ENCODE measurements around the gene AKR1B15. TPM values are rescaled to one million over a fixed set of nuclear protein-coding genes. Genes with fewer than 3 reads are reported as not detected.
"Not testable (repeated sequence)": the region's sequence is repeated elsewhere in the genome, so short reads cannot be mapped to it uniquely, and the experiment has no call there.

The AKR1B15 gene
- polyA plus RNA-seq, 2 donors, result 0.24 to 0.86 TPM

GRCh38 chr7:134528749-134529148, 20.2 kb upstream of the AKR1B15 start:
- Histone ChIP-seq H3K36me3 (ENCODE audit: control insufficient read depth in 2 of 2, insufficient read depth in 2 of 2, low read length in 1 of 2) (no peaks in the 10 kb centered on the region), H3K9me3 (ENCODE audit: control insufficient read depth in 2 of 2, insufficient read depth in 1 of 2, low read depth in 1 of 2, low read length in 1 of 2) (no peaks in the 10 kb centered on the region), H3K27me3 (ENCODE audit: control insufficient read depth in 1 of 2, insufficient read depth in 2 of 2, low read length in 2 of 2) (no peaks in the 10 kb centered on the region), H3K4me1 (ENCODE audit: control insufficient read depth in 2 of 2, insufficient read depth in 2 of 2, low read length in 1 of 2) (peaks cover 0 to 14% of the 10 kb centered on the region in 2 donors), H3K27ac (ENCODE audit: low read depth in 2 of 2, low read length in 1 of 2) (no peak overlapping the region), H3K4me3 (ENCODE audit: low read depth in 1 of 2, low read length in 2 of 2) (peak overlapping the region; percentile 34 to 50)
- 64 to 65% methylated on average over 5 of the region's 5 CpGs for WGBS, 2 donors

- no peaks in the 10 kb centered on the region for H3K27me3 ChIP-seq (ENCODE audit: control insufficient read depth in 1 of 2, insufficient read depth in 2 of 2, low read length in 2 of 2)
- WGBS, 2 donors, result 87 to 91% methylated on average over 5 of the region's 5 CpGs
- no peaks in the 10 kb centered on the region for H3K9me3 ChIP-seq (ENCODE audit: control insufficient read depth in 2 of 2, insufficient read depth in 1 of 2, low read depth in 1 of 2, low read length in 1 of 2)
- H3K4me3 ChIP-seq (ENCODE audit: low read depth in 1 of 2, low read length in 2 of 2), result no peak overlapping the region
- H3K36me3 ChIP-seq (ENCODE audit: control insufficient read depth in 2 of 2, insufficient read depth in 2 of 2, low read length in 1 of 2), result no peaks in the 10 kb centered on the region
- H3K4me1 ChIP-seq (ENCODE audit: control insufficient read depth in 2 of 2, insufficient read depth in 2 of 2, low read length in 1 of 2), result peaks cover 0 to 14% of the 10 kb centered on the region in 2 donors
- H3K27ac ChIP-seq (ENCODE audit: low read depth in 2 of 2, low read length in 1 of 2), result no peak overlapping the region
Observed at GRCh38 chr7:134530460-134530859, 18.4 kb upstream of the AKR1B15 start.

DNA sequence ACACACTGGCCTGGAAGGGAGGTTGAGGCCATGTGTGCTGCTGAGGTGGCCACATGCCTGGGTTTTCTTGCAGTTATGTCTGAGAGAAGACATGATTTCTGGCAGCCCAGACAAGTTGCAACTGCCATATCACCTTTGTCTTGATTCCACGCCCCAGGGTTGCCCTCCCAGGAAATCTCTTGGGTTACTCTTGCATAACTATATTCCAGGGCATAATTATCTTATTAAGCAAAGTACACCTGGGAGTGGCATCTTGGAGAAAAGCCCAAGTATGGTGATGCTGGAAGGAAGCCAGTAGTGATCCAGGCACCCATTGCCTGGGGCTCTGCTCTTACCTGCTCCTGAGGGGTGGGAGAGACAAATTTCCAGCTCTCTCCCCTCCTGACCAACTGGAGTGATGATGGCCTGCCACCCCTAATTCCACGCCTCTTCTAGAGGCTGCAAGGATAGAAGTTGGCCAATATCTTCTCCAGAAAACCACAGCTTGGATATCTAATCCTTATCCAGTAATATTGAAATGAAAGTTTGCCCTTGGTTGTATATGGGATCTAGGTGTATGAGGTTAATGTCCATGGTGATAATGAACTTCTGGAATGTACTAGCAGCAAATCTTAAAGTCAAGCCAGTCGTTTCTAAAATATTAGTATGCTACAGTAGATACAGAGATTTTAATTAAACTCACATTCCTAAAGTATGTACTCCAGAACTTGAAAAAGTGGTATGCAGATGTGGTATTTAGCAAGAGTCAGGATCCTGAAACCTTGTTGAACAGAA, 16.5 kb upstream of the AKR1B15 start:
- Histone ChIP-seq H3K27ac (ENCODE audit: low read depth in 2 of 2, low read length in 1 of 2) (peak overlapping the region; percentile 64 to 65), H3K27me3 (ENCODE audit: control insufficient read depth in 1 of 2, insufficient read depth in 2 of 2, low read length in 2 of 2) (no peaks in the 10 kb centered on the region), H3K9me3 (ENCODE audit: control insufficient read depth in 2 of 2, insufficient read depth in 1 of 2, low read depth in 1 of 2, low read length in 1 of 2) (no peaks in the 10 kb centered on the region), H3K4me3 (ENCODE audit: low read depth in 1 of 2, low read length in 2 of 2) (no peak overlapping the region), H3K36me3 (ENCODE audit: control insufficient read depth in 2 of 2, insufficient read depth in 2 of 2, low read length in 1 of 2) (no peaks in the 10 kb centered on the region), H3K4me1 (ENCODE audit: control insufficient read depth in 2 of 2, insufficient read depth in 2 of 2, low read length in 1 of 2) (peaks cover 0 to 14% of the 10 kb centered on the region in 2 donors)
- WGBS, 2 donors, result 43 to 46% methylated on average over 3 of the region's 3 CpGs

DNA sequence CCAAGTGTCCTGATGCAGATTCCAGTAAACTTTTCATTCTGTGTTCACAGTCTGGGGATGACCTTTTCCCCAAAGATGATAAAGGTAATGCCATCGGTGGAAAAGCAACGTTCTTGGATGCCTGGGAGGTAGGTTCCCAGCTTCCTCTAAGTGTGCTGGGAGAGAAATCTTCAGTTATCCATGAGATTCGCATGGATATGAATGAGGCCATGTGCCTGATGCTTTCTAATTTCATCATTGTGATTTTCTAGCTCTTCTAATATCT, 16.0 kb upstream of the AKR1B15 start:
- Histone ChIP-seq H3K4me1 (ENCODE audit: control insufficient read depth in 2 of 2, insufficient read depth in 2 of 2, low read length in 1 of 2) (peaks cover 0 to 12% of the 10 kb centered on the region in 2 donors), H3K4me3 (ENCODE audit: low read depth in 1 of 2, low read length in 2 of 2) (no peak overlapping the region), H3K27me3 (ENCODE audit: control insufficient read depth in 1 of 2, insufficient read depth in 2 of 2, low read length in 2 of 2) (no peaks in the 10 kb centered on the region), H3K36me3 (ENCODE audit: control insufficient read depth in 2 of 2, insufficient read depth in 2 of 2, low read length in 1 of 2) (no peaks in the 10 kb centered on the region), H3K27ac (ENCODE audit: low read depth in 2 of 2, low read length in 1 of 2) (peak overlapping the region in 1 of 2 donors; percentile 15), H3K9me3 (ENCODE audit: control insufficient read depth in 2 of 2, insufficient read depth in 1 of 2, low read depth in 1 of 2, low read length in 1 of 2) (no peaks in the 10 kb centered on the region)
- 69 to 76% methylated on average over 3 of the region's 3 CpGs for WGBS, 2 donors

DNA sequence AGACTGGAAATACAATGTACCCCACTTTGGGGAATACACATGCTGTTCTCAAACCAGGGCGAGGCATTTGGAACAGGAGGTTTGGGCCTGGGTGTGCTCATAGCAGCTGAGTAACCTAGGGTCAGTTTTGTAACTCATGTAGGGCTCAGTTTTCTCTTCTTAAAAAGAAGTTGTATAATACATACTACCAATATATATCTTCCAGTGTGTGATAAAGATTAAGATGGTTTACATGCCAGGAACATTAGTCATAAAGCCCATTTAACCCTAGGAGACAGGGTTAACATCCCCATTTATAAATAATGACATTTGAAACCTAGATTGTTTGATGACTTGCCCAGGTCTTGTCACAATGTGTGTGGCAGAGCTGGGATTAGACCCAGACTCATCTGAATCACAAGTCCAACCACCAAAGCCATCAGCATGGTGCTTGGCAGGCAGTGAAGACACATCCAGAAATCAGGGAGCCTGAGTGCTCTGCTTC, 15.6 kb upstream of the AKR1B15 start:
- no peaks in the 10 kb centered on the region for H3K27me3 ChIP-seq (ENCODE audit: control insufficient read depth in 1 of 2, insufficient read depth in 2 of 2, low read length in 2 of 2)
- H3K4me3 ChIP-seq (ENCODE audit: low read depth in 1 of 2, low read length in 2 of 2), result no peak overlapping the region
- H3K9me3 ChIP-seq (ENCODE audit: control insufficient read depth in 2 of 2, insufficient read depth in 1 of 2, low read depth in 1 of 2, low read length in 1 of 2), result no peaks in the 10 kb centered on the region
- H3K36me3 ChIP-seq (ENCODE audit: control insufficient read depth in 2 of 2, insufficient read depth in 2 of 2, low read length in 1 of 2), result no peaks in the 10 kb centered on the region
- 68 to 69% methylated on average over 1 of the region's 1 CpG for WGBS, 2 donors
- H3K4me1 ChIP-seq (ENCODE audit: control insufficient read depth in 2 of 2, insufficient read depth in 2 of 2, low read length in 1 of 2), result peaks cover 0 to 12% of the 10 kb centered on the region in 2 donors
- H3K27ac ChIP-seq (ENCODE audit: low read depth in 2 of 2, low read length in 1 of 2), result no peak overlapping the region

- no peak overlapping the region for H3K27ac ChIP-seq (ENCODE audit: low read depth in 2 of 2, low read length in 1 of 2)
Observed at GRCh38 chr7:134534633-134535032, 14.3 kb upstream of the AKR1B15 start.

GRCh38 chr7:134535272-134535918, 13.5 kb upstream of the AKR1B15 start:
- peaks cover 0 to 8% of the 10 kb centered on the region in 2 donors for H3K4me1 ChIP-seq (ENCODE audit: control insufficient read depth in 2 of 2, insufficient read depth in 2 of 2, low read length in 1 of 2)
- no peaks in the 10 kb centered on the region for H3K27me3 ChIP-seq (ENCODE audit: control insufficient read depth in 1 of 2, insufficient read depth in 2 of 2, low read length in 2 of 2)
- no peak overlapping the region for H3K4me3 ChIP-seq (ENCODE audit: low read depth in 1 of 2, low read length in 2 of 2)
- no peaks in the 10 kb centered on the region for H3K9me3 ChIP-seq (ENCODE audit: control insufficient read depth in 2 of 2, insufficient read depth in 1 of 2, low read depth in 1 of 2, low read length in 1 of 2)
- H3K27ac ChIP-seq (ENCODE audit: low read depth in 2 of 2, low read length in 1 of 2), result no peak overlapping the region
- WGBS, 2 donors, result 60 to 63% methylated on average over 3 of the region's 3 CpGs
- H3K36me3 ChIP-seq (ENCODE audit: control insufficient read depth in 2 of 2, insufficient read depth in 2 of 2, low read length in 1 of 2), result no peaks in the 10 kb centered on the region

More at GRCh38 chr7:134534633-134535032, 14.3 kb upstream of the AKR1B15 start:
- 83 to 84% methylated on average over 3 of the region's 3 CpGs for WGBS, 2 donors
- no peak overlapping the region for H3K4me3 ChIP-seq (ENCODE audit: low read depth in 1 of 2, low read length in 2 of 2)
- H3K4me1 ChIP-seq (ENCODE audit: control insufficient read depth in 2 of 2, insufficient read depth in 2 of 2, low read length in 1 of 2), result peaks cover 0 to 9% of the 10 kb centered on the region in 2 donors
- no peaks in the 10 kb centered on the region for H3K36me3 ChIP-seq (ENCODE audit: control insufficient read depth in 2 of 2, insufficient read depth in 2 of 2, low read length in 1 of 2)
- no peaks in the 10 kb centered on the region for H3K27me3 ChIP-seq (ENCODE audit: control insufficient read depth in 1 of 2, insufficient read depth in 2 of 2, low read length in 2 of 2)
- no peaks in the 10 kb centered on the region for H3K9me3 ChIP-seq (ENCODE audit: control insufficient read depth in 2 of 2, insufficient read depth in 1 of 2, low read depth in 1 of 2, low read length in 1 of 2)

DNA sequence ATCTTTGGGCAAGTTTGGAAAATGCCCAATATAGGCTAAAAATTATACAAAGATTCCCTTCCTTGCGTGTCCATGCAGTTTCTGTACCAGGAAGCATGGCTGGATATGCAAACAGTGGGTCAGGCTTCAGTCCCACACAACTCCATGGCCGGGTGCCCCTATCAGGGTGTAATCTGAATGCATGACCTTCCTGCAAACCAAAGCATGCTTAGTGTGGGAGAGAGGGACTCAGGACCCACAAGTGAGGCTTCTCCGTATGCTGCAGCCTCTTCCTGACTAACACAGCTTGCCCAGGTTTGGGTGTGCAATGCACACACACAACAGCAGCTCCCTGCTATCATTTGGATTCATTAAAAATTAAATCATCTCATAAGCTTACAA, 13.0 kb upstream of the AKR1B15 start:
- Histone ChIP-seq H3K9me3 (ENCODE audit: control insufficient read depth in 2 of 2, insufficient read depth in 1 of 2, low read depth in 1 of 2, low read length in 1 of 2) (no peaks in the 10 kb centered on the region), H3K4me1 (ENCODE audit: control insufficient read depth in 2 of 2, insufficient read depth in 2 of 2, low read length in 1 of 2) (peaks cover 0 to 3% of the 10 kb centered on the region in 2 donors), H3K27me3 (ENCODE audit: control insufficient read depth in 1 of 2, insufficient read depth in 2 of 2, low read length in 2 of 2) (no peaks in the 10 kb centered on the region), H3K36me3 (ENCODE audit: control insufficient read depth in 2 of 2, insufficient read depth in 2 of 2, low read length in 1 of 2) (no peaks in the 10 kb centered on the region), H3K4me3 (ENCODE audit: low read depth in 1 of 2, low read length in 2 of 2) (no peak overlapping the region), H3K27ac (ENCODE audit: low read depth in 2 of 2, low read length in 1 of 2) (no peak overlapping the region)
- 68 to 75% methylated on average over 3 of the region's 3 CpGs for WGBS, 2 donors

DNA sequence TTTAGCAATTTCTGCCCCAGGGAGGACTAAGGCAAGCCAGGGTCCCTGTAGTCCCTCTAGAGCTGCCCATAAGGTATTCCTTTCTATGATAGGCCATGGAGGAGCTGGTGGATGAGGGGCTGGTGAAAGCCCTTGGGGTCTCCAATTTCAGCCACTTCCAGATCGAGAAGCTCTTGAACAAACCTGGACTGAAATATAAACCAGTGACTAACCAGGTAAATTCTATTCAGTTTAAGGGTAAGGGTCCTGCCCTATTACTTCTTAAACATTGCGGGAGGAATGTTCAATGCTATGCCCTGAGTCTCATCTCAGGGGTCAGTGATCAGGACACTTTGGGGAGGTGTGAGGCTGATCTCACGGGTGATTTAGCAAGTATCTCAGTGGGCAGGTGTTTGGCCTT, 12.4 kb upstream of the AKR1B15 start:
- WGBS, 2 donors, result 86% methylated on average over 3 of the region's 3 CpGs
- not testable (repeated sequence) for H3K4me3 ChIP-seq (ENCODE audit: low read depth in 1 of 2, low read length in 2 of 2); H3K36me3 ChIP-seq (ENCODE audit: control insufficient read depth in 2 of 2, insufficient read depth in 2 of 2, low read length in 1 of 2); H3K9me3 ChIP-seq (ENCODE audit: control insufficient read depth in 2 of 2, insufficient read depth in 1 of 2, low read depth in 1 of 2, low read length in 1 of 2); H3K27ac ChIP-seq (ENCODE audit: low read depth in 2 of 2, low read length in 1 of 2); H3K27me3 ChIP-seq (ENCODE audit: control insufficient read depth in 1 of 2, insufficient read depth in 2 of 2, low read length in 2 of 2); H3K4me1 ChIP-seq (ENCODE audit: control insufficient read depth in 2 of 2, insufficient read depth in 2 of 2, low read length in 1 of 2)
